ENCODE results near the gene RSPO4.

The RSPO4 gene

GRCh38 chr20:919491-919916, 82.6 kb downstream of the RSPO4 start:
- Histone ChIP-seq H3K9ac (no peak overlapping the region), H2AFZ (ENCODE audit: low read depth) (no peak overlapping the region), H3K36me3 (ENCODE audit: insufficient read depth) (no peaks in the 10 kb centered on the region), H3K27me3 (ENCODE audit: insufficient read depth, low read depth) (no peaks in the 10 kb centered on the region), H3K4me1 (ENCODE audit: low read depth, poor library complexity, severe bottlenecking) (no peaks in the 10 kb centered on the region), H3K79me2 (ENCODE audit: insufficient read depth, low read depth) (no peaks in the 10 kb centered on the region), H3K4me2 (no peak overlapping the region), H4K20me1 (ENCODE audit: insufficient read depth) (no peaks in the 10 kb centered on the region), H3K4me3 (IDR thresholded peaks at IDR 0.05; ENCODE audit: insufficient read depth, low read depth, low read length) (no peak overlapping the region), H3K27ac (no peak overlapping the region)
- no peak for TF ChIP-seq CTCF (conservative IDR thresholded peaks at IDR 0.05; ENCODE audit: low read depth, low read length)

- Histone ChIP-seq H3K4me2 (no peak overlapping the region), H3K79me2 (ENCODE audit: insufficient read depth, low read depth) (no peaks in the 10 kb centered on the region), H3K4me1 (ENCODE audit: low read depth, poor library complexity, severe bottlenecking) (no peaks in the 10 kb centered on the region), H3K4me3 (IDR thresholded peaks at IDR 0.05; ENCODE audit: insufficient read depth, low read depth, low read length) (no peak overlapping the region), H4K20me1 (ENCODE audit: insufficient read depth) (no peaks in the 10 kb centered on the region), H3K36me3 (ENCODE audit: insufficient read depth) (no peaks in the 10 kb centered on the region), H3K9ac (no peak overlapping the region), H3K27ac (no peak overlapping the region), H2AFZ (ENCODE audit: low read depth) (no peak overlapping the region), H3K27me3 (ENCODE audit: insufficient read depth, low read depth) (no peaks in the 10 kb centered on the region)
- no peak for TF ChIP-seq CTCF (conservative IDR thresholded peaks at IDR 0.05; ENCODE audit: low read depth, low read length)
These were observed 84.7 kb downstream of the RSPO4 start for GRCh38 chr20:917416-917815.

DNA sequence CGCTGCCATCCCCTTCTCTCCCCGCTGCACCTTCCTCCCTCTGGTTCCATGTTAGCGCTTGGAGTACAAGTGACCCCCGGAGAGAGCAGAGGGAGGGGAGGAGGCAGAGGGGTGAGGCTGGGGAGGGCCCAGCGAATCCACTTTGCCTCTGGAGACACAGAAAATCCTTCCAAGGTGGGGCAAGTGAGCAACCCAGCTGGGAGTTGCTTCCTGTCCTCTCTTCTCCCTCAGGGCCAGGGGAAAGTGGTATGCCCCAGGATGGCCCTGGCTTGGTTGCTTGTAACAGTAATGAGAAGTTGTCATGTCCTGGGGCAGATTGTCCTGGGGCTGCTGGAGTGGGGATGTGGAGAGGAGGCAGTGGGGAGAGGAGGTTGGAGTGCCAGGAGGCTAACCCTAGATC, 85.3 kb downstream of the RSPO4 start:
- H3K79me2 ChIP-seq (ENCODE audit: insufficient read depth, low read depth): no peaks in the 10 kb centered on the region
- H2AFZ ChIP-seq (ENCODE audit: low read depth): no peak overlapping the region
- no peaks in the 10 kb centered on the region for H3K36me3 ChIP-seq (ENCODE audit: insufficient read depth)
- H3K4me1 ChIP-seq (ENCODE audit: low read depth, poor library complexity, severe bottlenecking): no peaks in the 10 kb centered on the region
- H3K4me3 ChIP-seq (IDR thresholded peaks at IDR 0.05; ENCODE audit: insufficient read depth, low read depth, low read length): no peak overlapping the region
- no peak overlapping the region for H3K9ac ChIP-seq
- no peak overlapping the region for H3K27ac ChIP-seq
- TF ChIP-seq CTCF (conservative IDR thresholded peaks at IDR 0.05; ENCODE audit: low read depth, low read length): no peak
- no peaks in the 10 kb centered on the region for H4K20me1 ChIP-seq (ENCODE audit: insufficient read depth)
- no peaks in the 10 kb centered on the region for H3K27me3 ChIP-seq (ENCODE audit: insufficient read depth, low read depth)
- H3K4me2 ChIP-seq: no peak overlapping the region

- H3K27me3 ChIP-seq (ENCODE audit: insufficient read depth, low read depth): no peaks in the 10 kb centered on the region
- H4K20me1 ChIP-seq (ENCODE audit: insufficient read depth): no peaks in the 10 kb centered on the region
- no peaks in the 10 kb centered on the region for H3K36me3 ChIP-seq (ENCODE audit: insufficient read depth)
- H3K4me1 ChIP-seq (ENCODE audit: low read depth, poor library complexity, severe bottlenecking): no peaks in the 10 kb centered on the region
- H3K27ac ChIP-seq: no peak within 1 kb of the TSS
- no peaks in the 10 kb centered on the region for H3K79me2 ChIP-seq (ENCODE audit: insufficient read depth, low read depth)
- H3K4me2 ChIP-seq: no peak within 1 kb of the TSS
- no peak for TF ChIP-seq CTCF (conservative IDR thresholded peaks at IDR 0.05; ENCODE audit: low read depth, low read length)
- no peak within 1 kb of the TSS for H3K9ac ChIP-seq
- H3K4me3 ChIP-seq (IDR thresholded peaks at IDR 0.05; ENCODE audit: insufficient read depth, low read depth, low read length): no peak within 1 kb of the TSS
- H2AFZ ChIP-seq (ENCODE audit: low read depth): no peak within 1 kb of the TSS
These were observed 85.8 kb downstream of the RSPO4 start, which contains the start of gene ANGPT4 for GRCh38 chr20:916125-916799. TSS of gene ANGPT4 (minus strand) at chr20:916334. CDS start at chr20:916214, 120 bp downstream.
